Measurements from ENCODE around the gene PNLIPRP1.

Gene PNLIPRP1

GRCh38 chr10:116602648-116603400, 12.1 kb downstream of the PNLIPRP1 start:
- DNase-seq: no peak

GRCh38 chr10:116606061-116606483, 15.3 kb downstream of the PNLIPRP1 start:
- no peak for DNase-seq

GRCh38 chr10:116607336-116607735, 16.6 kb downstream of the PNLIPRP1 start:
- DNase-seq: no peak

- DNase-seq: no peak
These were observed 18.2 kb downstream of the PNLIPRP1 start for GRCh38 chr10:116608686-116609594.

GRCh38 chr10:116610443-116611152, 19.8 kb downstream of the PNLIPRP1 start:
- no peak for DNase-seq

- DNase-seq: no peak
These were observed 20.4 kb downstream of the PNLIPRP1 start for GRCh38 chr10:116611153-116611545.

- no peak for DNase-seq
These were observed 21.5 kb downstream of the PNLIPRP1 start for GRCh38 chr10:116612107-116612769.

GRCh38 chr10:116613471-116613870, 22.7 kb downstream of the PNLIPRP1 start:
- no peak for DNase-seq

- no peak for DNase-seq
These were observed 24.0 kb downstream of the PNLIPRP1 start for GRCh38 chr10:116614796-116615195.

- no peak for DNase-seq
These were observed 24.5 kb downstream of the PNLIPRP1 start for GRCh38 chr10:116615199-116615776.

GRCh38 chr10:116620423-116621400, 30.0 kb downstream of the PNLIPRP1 start, which contains the start of gene PNLIPRP2:
TSS of gene PNLIPRP2 (plus strand) at chr10:116620953.
- no peak for DNase-seq

- DNase-seq: no peak
These were observed 30.7 kb downstream of the PNLIPRP1 start for GRCh38 chr10:116621476-116621875.

GRCh38 chr10:116621934-116622655, 31.3 kb downstream of the PNLIPRP1 start:
- no peak for DNase-seq

GRCh38 chr10:116625845-116626244, 35.1 kb downstream of the PNLIPRP1 start:
- no peak for DNase-seq

- DNase-seq: no peak
These were observed 36.1 kb downstream of the PNLIPRP1 start for GRCh38 chr10:116626815-116627214.

- peak; percentile 25 for DNase-seq
These were observed 36.7 kb downstream of the PNLIPRP1 start for GRCh38 chr10:116627386-116627933.

- DNase-seq: no peak
These were observed 38.6 kb downstream of the PNLIPRP1 start for GRCh38 chr10:116629340-116629739.

GRCh38 chr10:116630020-116630419, 39.3 kb downstream of the PNLIPRP1 start:
- DNase-seq: no peak

- DNase-seq: no peak
These were observed 41.1 kb downstream of the PNLIPRP1 start for GRCh38 chr10:116631871-116632295.

Measured in NCI-H2227 treated with DMSO at 0.1 percent for 48 hours (cell line).